GM10248 (cell line): ENCODE results near the gene REPIN1.
A peak's percentile ranks its signal among the peaks of the same experiment; 100 is the strongest.

Experiments
- CTCF ChIA-PET: fragments of 300-600 bp; sonication (Branson Sonifier 250); formaldehyde crosslinking; extraction: SDS; loops from one replicate; lab custom pipeline; 2021; ENCODE audit warnings: antibody characterized with exemption; lab: Yijun Ruan, JAX
- POLR2A ChIA-PET: fragments of 350-650 bp; sonication (Branson Sonifier 250); formaldehyde crosslinking; extraction: SDS; loops from one replicate; lab custom pipeline; 2020; ENCODE audit warnings: antibody characterized with exemption; lab: Yijun Ruan, JAX
- DNase-seq: peaks from one replicate; pipeline ENCODE4 v3.0.0; 2012; ENCODE audit errors: extremely low spot score
- CTCF ChIP-seq: IDR thresholded peaks from 2 replicates; pipeline ENCODE4 v1.5.1; 2012; ENCODE audit warnings: mild to moderate bottlenecking, low read depth; ENCODE audit errors: extremely low read depth, missing control alignments, control extremely low read depth

Gene REPIN1

GRCh38 chr7:150379441-150380379 is 11.1 kb downstream of the REPIN1 start:
- ChIA-PET CTCF (interaction anchor here (0.9 to 2.0 kb wide), 4 partner anchors 13 to 27 kb away, joined by 3 to 5 read pairs (median 4); a partner anchor contains a TSS), POLR2A (interaction anchor here (0.6 to 1.0 kb wide), 3 partner anchors 11 to 15 kb away, joined by 3 read pairs; no protein-coding TSS in a partner anchor)
- no peak for TF ChIP-seq CTCF
- DNase-seq: no peak

GRCh38 chr7:150380463-150380862 is 11.8 kb downstream of the REPIN1 start:
- CTCF ChIA-PET: interaction anchor here (0.9 to 2.0 kb wide), 4 partner anchors 12 to 27 kb away, joined by 3 to 5 read pairs (median 4); a partner anchor contains a TSS
- DNase-seq: peak; percentile 58
- POLR2A ChIA-PET: interaction anchor here (0.6 to 1.0 kb wide), 3 partner anchors 11 to 17 kb away, joined by 3 to 4 read pairs (median 3); no protein-coding TSS in a partner anchor
- no peak for TF ChIP-seq CTCF

- TF ChIP-seq CTCF: no peak
- ChIA-PET CTCF (interaction anchor here (0.9 to 2.0 kb wide), 4 partner anchors 12 to 26 kb away, joined by 3 to 5 read pairs (median 4); a partner anchor contains a TSS), POLR2A (interaction anchor here (0.7 to 1.0 kb wide), 2 partner anchors 12 to 18 kb away, joined by 3 to 4 read pairs; no protein-coding TSS in a partner anchor)
- DNase-seq: no peak
Observed at GRCh38 chr7:150381096-150381495, 12.5 kb downstream of the REPIN1 start.

GRCh38 chr7:150381785-150382122 is 13.1 kb downstream of the REPIN1 start:
- TF ChIP-seq CTCF: no peak
- DNase-seq: no peak
- POLR2A ChIA-PET: no interaction called here
- CTCF ChIA-PET: no interaction called here

GRCh38 chr7:150382123-150382843 is 13.7 kb downstream of the REPIN1 start:
- ChIA-PET CTCF (interaction anchor here (0.6 to 1.7 kb wide), 4 partner anchors 9 to 22 kb away, joined by 3 to 4 read pairs (median 3); no protein-coding TSS in a partner anchor), POLR2A (no interaction called here)
- no peak for TF ChIP-seq CTCF
- DNase-seq: no peak

GRCh38 chr7:150382844-150383225 is 14.2 kb downstream of the REPIN1 start:
- ChIA-PET CTCF (interaction anchor here (0.6 to 1.7 kb wide), 4 partner anchors 9 to 21 kb away, joined by 3 to 4 read pairs (median 3); no protein-coding TSS in a partner anchor), POLR2A (no interaction called here)
- DNase-seq: no peak
- TF ChIP-seq CTCF: no peak
